Neuron (in vitro differentiated cells): ENCODE data around the gene ELL2.

Source experiments
- H2AFZ ChIP-seq: one replicate; pipeline ENCODE4 v1.6.1; 2013; ENCODE audit warnings: low read depth, mild to moderate bottlenecking, inconsistent platforms, low read length, moderate library complexity
- H3K27me3 ChIP-seq: one replicate; pipeline ENCODE4 v1.6.1; 2013; ENCODE audit warnings: low read length; ENCODE audit not compliant: insufficient read depth
- H3K36me3 ChIP-seq: one replicate; pipeline ENCODE4 v1.6.1; 2013; ENCODE audit warnings: low read length; ENCODE audit not compliant: insufficient read depth
- H3K4me1 ChIP-seq: one replicate; pipeline ENCODE4 v1.6.1; 2013; ENCODE audit warnings: low read length; ENCODE audit not compliant: insufficient read depth
- H3K4me3 ChIP-seq: 2 replicates; pipeline ENCODE4 v1.5.1; 2013; ENCODE audit warnings: mild to moderate bottlenecking, low read length, moderate library complexity
- H3K9me3 ChIP-seq: one replicate; pipeline ENCODE4 v1.6.1; 2013; ENCODE audit warnings: low read length

Gene ELL2

DNA sequence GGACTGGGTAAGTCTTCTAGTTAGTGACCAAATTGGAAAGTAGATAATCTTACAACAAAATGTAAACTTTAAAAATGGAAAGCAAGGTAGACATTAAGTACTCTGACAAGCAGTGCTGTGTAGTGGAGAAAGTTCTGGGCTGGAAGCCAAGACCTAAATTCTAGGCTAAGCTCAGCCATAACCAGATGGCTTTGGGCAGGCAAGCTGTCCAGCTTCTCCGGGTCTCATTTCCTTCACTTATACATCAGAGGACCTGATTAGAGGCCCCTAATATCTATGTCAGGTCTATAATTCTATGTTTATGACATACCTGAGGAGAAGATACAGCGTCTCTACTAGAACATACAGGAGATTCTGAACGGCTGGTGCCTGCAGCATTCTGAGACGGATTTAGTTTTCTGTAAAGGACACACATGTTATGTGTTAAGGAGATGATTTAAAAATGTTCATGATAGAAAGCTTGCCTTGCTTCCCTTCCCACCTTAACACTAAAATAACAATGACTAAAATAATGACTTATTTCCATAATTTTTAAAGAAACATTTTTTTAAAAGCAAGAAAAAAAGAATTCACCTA lies 61.2 kb downstream of the ELL2 start:
- peaks cover 3% of the 10 kb centered on the region for H3K9me3 ChIP-seq
- H3K4me1 ChIP-seq: peaks cover 17% of the 10 kb centered on the region
- no peak overlapping the region for H3K4me3 ChIP-seq
- H3K36me3 ChIP-seq: no peaks in the 10 kb centered on the region
- no peaks in the 10 kb centered on the region for H3K27me3 ChIP-seq
- H2AFZ ChIP-seq: no peak overlapping the region

DNA sequence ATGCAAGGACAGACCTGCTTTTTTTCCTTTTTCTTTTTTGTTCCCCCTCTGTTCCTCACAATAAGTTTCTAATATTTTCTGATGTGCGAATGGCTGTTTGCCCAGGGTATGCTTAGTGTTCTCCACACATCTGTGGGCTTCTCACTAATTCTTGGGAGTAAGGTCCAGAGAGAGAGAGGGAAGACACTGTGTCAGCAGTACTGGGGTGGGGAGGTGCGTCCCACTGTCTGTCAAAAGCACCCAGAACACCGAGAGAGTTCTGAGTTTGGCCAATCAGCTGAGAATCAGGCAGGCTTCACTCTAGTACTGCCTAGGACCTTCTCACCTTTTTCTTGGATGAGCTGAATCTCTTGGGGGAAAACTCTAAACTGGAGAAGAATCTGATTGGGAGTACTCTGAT lies 61.8 kb downstream of the ELL2 start:
- Histone ChIP-seq H2AFZ (no peak overlapping the region), H3K4me1 (peaks cover 23% of the 10 kb centered on the region), H3K9me3 (peaks cover 2% of the 10 kb centered on the region), H3K4me3 (no peak overlapping the region), H3K36me3 (no peaks in the 10 kb centered on the region), H3K27me3 (no peaks in the 10 kb centered on the region)

- Histone ChIP-seq H3K27me3 (no peaks in the 10 kb centered on the region), H3K36me3 (no peaks in the 10 kb centered on the region), H3K9me3 (no peaks in the 10 kb centered on the region), H3K4me3 (no peak overlapping the region), H3K4me1 (peaks cover 29% of the 10 kb centered on the region), H2AFZ (no peak overlapping the region)
Observed at GRCh38 chr5:95899006-95899405, 62.6 kb downstream of the ELL2 start.

DNA sequence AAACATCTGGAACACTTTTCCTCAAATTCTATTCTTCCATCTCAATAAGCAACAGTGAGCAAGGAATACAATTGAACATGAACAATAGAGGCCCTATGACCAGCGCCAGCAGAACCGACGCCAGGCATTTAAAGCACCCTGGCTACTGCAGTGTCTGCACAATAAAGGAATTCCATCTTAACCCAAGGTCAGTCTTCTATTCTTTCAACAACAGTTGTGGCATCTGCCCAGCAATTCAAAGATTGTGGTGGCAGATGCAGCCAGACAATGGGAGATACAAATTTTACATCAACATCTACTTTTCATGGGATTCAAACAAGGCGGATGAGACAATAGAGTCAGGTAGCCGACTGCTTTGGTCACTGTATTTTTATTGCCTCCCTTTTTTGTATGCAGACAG lies 65.9 kb downstream of the ELL2 start:
- Histone ChIP-seq H3K4me3 (no peak overlapping the region), H3K36me3 (no peaks in the 10 kb centered on the region), H2AFZ (no peak overlapping the region), H3K9me3 (no peaks in the 10 kb centered on the region), H3K27me3 (no peaks in the 10 kb centered on the region), H3K4me1 (peaks cover 29% of the 10 kb centered on the region)

DNA sequence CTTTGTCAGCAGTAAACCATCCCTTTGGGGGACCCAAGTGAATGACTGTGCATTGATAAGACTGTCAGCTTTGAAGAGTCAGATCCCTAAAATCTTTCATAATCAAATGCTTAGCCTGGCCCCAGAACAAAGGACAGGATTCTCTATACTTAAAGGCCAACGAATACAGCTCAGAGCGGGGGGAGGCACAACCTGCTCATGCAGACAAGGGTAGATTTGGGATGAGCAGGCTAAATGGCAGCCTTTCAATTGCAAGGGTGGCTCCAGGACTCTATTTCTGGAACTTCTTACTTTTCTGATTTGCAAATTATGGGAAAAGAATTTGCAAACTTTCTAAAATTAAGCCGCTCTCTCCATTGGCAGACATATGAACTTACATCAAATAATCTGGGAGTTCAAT lies 66.4 kb downstream of the ELL2 start:
- H3K36me3 ChIP-seq: peaks cover 5% of the 10 kb centered on the region

GRCh38 chr5:95892784-95893354 lies 68.8 kb downstream of the ELL2 start:
- no peaks in the 10 kb centered on the region for H3K27me3 ChIP-seq
- no peak overlapping the region for H2AFZ ChIP-seq
- H3K4me3 ChIP-seq: no peak overlapping the region
- peaks cover 6% of the 10 kb centered on the region for H3K36me3 ChIP-seq
- peaks cover 29% of the 10 kb centered on the region for H3K4me1 ChIP-seq
- no peaks in the 10 kb centered on the region for H3K9me3 ChIP-seq

More for the DNA sequence above, 66.4 kb downstream of the ELL2 start:
- no peaks in the 10 kb centered on the region for H3K27me3 ChIP-seq
- peaks cover 29% of the 10 kb centered on the region for H3K4me1 ChIP-seq
- H3K9me3 ChIP-seq: no peaks in the 10 kb centered on the region
- H3K4me3 ChIP-seq: no peak overlapping the region
- no peak overlapping the region for H2AFZ ChIP-seq

DNA sequence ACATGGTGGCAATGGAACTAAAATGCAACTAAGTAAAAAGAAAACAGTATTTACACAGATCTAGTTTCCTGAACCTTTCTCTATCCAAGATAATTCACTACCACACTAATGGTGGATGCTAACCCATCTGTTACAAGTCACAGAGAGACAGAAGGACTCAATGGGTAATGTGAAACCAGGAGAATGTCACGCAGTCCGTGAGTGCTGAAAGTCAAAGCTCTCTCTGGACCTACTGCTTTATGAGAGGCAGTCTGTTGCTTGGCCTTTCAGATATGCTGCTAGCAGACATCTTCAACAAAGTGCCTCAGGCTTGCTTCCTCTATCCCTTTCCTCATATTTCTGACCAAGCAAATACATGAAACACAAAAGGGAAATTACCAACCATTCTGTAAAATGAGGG lies 70.2 kb downstream of the ELL2 start:
- Histone ChIP-seq H3K4me3 (no peak overlapping the region), H3K4me1 (peaks cover 23% of the 10 kb centered on the region), H2AFZ (no peak overlapping the region), H3K27me3 (no peaks in the 10 kb centered on the region), H3K36me3 (peaks cover 6% of the 10 kb centered on the region), H3K9me3 (no peaks in the 10 kb centered on the region)

- Histone ChIP-seq H3K36me3 (peaks cover 6% of the 10 kb centered on the region), H3K9me3 (no peaks in the 10 kb centered on the region), H3K4me1 (no peaks in the 10 kb centered on the region), H2AFZ (no peak overlapping the region), H3K4me3 (no peak overlapping the region), H3K27me3 (no peaks in the 10 kb centered on the region)
Observed at GRCh38 chr5:95889076-95889475, 72.6 kb downstream of the ELL2 start.

DNA sequence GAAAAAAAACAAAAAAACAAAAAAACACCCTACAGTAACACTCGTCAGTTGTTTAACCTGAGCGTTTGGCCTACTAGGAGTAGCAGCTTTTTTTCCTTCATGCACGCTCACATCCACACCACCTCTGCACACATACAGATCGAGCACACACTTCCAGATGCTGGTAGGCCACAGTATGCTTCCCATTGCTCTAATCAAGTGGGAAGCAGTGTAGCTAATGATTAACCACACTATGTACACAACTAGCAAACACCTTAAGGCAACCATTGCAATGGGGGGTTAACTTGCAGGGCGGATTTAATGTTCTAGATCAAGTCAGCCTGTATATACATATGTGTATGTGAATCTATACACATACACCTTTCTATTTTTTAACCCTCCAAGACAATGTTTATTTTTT lies 73.7 kb downstream of the ELL2 start:
- Histone ChIP-seq H3K27me3 (no peaks in the 10 kb centered on the region), H3K9me3 (no peaks in the 10 kb centered on the region), H3K4me1 (no peaks in the 10 kb centered on the region), H3K4me3 (no peak overlapping the region), H3K36me3 (peaks cover 6% of the 10 kb centered on the region), H2AFZ (no peak overlapping the region)

GRCh38 chr5:95886340-95887044 lies 75.2 kb downstream of the ELL2 start:
- Histone ChIP-seq H3K4me1 (no peaks in the 10 kb centered on the region), H3K4me3 (no peak overlapping the region), H2AFZ (no peak overlapping the region), H3K27me3 (no peaks in the 10 kb centered on the region), H3K9me3 (no peaks in the 10 kb centered on the region), H3K36me3 (peaks cover 6% of the 10 kb centered on the region)

DNA sequence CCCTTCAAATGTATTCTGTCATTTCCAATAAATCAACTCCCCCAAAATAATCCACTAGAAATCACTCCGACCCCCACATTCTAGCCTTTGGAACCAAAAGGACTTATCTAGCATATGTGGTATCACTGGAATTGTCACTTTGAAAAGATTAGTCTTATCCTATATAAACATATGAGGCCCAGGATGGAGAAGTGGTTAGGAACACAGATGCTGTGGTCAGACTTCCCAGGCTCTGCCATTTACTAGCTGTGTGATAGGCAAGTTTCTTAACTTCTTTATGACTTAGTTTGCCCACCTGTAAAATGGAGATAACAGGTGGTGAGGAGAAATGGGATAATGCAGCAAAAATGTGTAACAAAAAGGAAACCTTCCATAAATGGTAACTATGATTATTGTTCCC lies 77.1 kb downstream of the ELL2 start:
- Histone ChIP-seq H3K27me3 (no peaks in the 10 kb centered on the region), H2AFZ (no peak overlapping the region), H3K36me3 (no peaks in the 10 kb centered on the region), H3K4me1 (no peaks in the 10 kb centered on the region), H3K9me3 (no peaks in the 10 kb centered on the region), H3K4me3 (no peak overlapping the region)

DNA sequence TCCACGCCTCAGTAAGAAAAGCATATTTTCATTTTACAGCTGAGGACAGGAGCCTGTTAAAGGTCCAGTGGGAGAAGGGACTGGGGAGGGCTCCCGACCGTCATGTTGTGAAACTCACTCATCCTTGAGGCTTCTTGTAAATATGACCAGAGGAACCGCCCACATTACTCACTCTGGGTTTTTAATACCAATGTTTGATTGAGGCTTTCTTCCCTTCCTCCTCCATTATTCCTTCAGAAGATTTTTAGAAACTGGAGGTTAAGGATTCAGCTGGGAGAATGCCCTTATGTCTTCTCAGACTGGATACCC lies 77.7 kb downstream of the ELL2 start:
- Histone ChIP-seq H3K4me1 (no peaks in the 10 kb centered on the region), H3K4me3 (no peak overlapping the region), H2AFZ (no peak overlapping the region), H3K9me3 (no peaks in the 10 kb centered on the region), H3K36me3 (no peaks in the 10 kb centered on the region), H3K27me3 (no peaks in the 10 kb centered on the region)

DNA sequence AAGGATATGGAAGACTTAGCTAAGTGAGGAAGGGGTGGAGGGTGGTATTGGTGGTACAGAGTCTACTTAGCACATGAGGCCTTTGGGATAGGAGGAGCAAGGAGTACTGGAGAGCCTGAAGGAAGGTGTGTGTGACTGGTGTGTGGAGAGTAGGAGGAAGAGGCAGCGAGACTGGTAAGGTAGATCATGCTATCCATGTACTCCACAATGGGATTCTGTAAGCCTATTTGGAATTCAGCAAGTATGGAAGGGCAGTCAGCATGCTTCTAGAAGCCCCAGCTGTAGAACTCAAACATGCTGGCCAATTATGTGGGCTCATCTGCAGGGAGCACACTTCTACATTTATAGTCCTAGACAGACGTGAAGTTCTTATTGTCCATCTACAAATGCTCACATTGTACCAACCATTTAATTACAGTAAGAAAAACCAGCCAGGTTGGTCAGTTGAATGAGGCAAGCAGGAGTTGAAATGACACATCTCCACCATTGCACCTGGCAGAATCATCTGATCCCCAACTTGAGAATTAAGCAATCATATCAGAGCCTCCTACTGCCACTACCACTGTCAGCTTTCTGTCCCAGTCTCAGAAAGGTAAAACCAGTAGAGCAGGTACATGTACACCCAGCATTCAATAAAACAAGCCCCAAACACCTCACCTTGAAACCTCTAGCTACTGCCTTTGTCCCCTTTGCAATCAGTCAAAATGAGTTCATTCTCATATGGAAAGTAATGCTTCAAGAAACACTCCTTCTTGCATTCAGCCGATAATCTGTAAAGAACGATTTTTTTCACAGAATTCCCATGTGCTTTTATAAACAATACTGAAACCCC lies 78.2 kb downstream of the ELL2 start:
- Histone ChIP-seq H3K4me1 (no peaks in the 10 kb centered on the region), H3K36me3 (no peaks in the 10 kb centered on the region), H3K27me3 (no peaks in the 10 kb centered on the region), H3K9me3 (no peaks in the 10 kb centered on the region), H2AFZ (no peak overlapping the region), H3K4me3 (no peak overlapping the region)
